HEK293 (cell line): ENCODE measurements around the gene AARSD1.
A peak's percentile ranks its signal among the peaks of the same experiment; 100 is the strongest.

Experiments
- GLIS1 ChIP-seq: fragments of 450-650 bp; formaldehyde crosslinking; IDR thresholded peaks from 2 replicates; pipeline ENCODE4 v1.5.1; 2016; ENCODE audit warnings: missing biosample characterization, missing genetic modification characterization
- HOXD13 ChIP-seq: sonication (generic); formaldehyde crosslinking; IDR thresholded peaks from 2 replicates; pipeline ENCODE4 v1.8.0; 2022; ENCODE audit warnings: missing genetic modification reagents, borderline replicate concordance
- KLF1 ChIP-seq: fragments of 450-650 bp; formaldehyde crosslinking; IDR thresholded peaks from 2 replicates; pipeline ENCODE4 v1.5.1; 2016; ENCODE audit warnings: missing biosample characterization, missing genetic modification characterization
- KLF10 ChIP-seq: fragments of 450-650 bp; IDR thresholded peaks from 2 replicates; pipeline ENCODE4 v1.5.1; 2018; ENCODE audit warnings: missing biosample characterization, mild to moderate bottlenecking, missing genetic modification characterization
- KLF16 ChIP-seq: fragments of 450-650 bp; formaldehyde crosslinking; IDR thresholded peaks from 2 replicates; pipeline ENCODE4 v1.5.1; 2017; ENCODE audit warnings: missing biosample characterization, missing genetic modification characterization
- PRDM10 ChIP-seq: fragments of 450-650 bp; formaldehyde crosslinking; IDR thresholded peaks from 2 replicates; pipeline ENCODE4 v1.5.1; 2016; ENCODE audit warnings: missing biosample characterization, missing genetic modification characterization
- SP7 ChIP-seq: fragments of 450-650 bp; formaldehyde crosslinking; IDR thresholded peaks from 2 replicates; pipeline ENCODE4 v1.5.1; 2016; ENCODE audit warnings: missing biosample characterization, missing genetic modification characterization
- YY1 ChIP-seq: fragments of 450-650 bp; formaldehyde crosslinking; IDR thresholded peaks from 2 replicates; pipeline ENCODE4 v1.5.1; 2018; ENCODE audit warnings: missing biosample characterization, missing genetic modification characterization
- ZBTB17 ChIP-seq: fragments of 450-650 bp; formaldehyde crosslinking; IDR thresholded peaks from 2 replicates; pipeline ENCODE4 v1.5.1; 2016; ENCODE audit warnings: missing biosample characterization, missing genetic modification characterization
- ZBTB6 ChIP-seq: fragments of 450-650 bp; formaldehyde crosslinking; IDR thresholded peaks from 2 replicates; pipeline ENCODE4 v1.5.1; 2017; ENCODE audit warnings: missing biosample characterization, missing genetic modification characterization
- ZFP3 ChIP-seq: fragments of 450-650 bp; formaldehyde crosslinking; IDR thresholded peaks from 2 replicates; pipeline ENCODE4 v1.5.1; 2016; ENCODE audit warnings: low read depth, missing biosample characterization, missing genetic modification characterization
- ZFP41 ChIP-seq: fragments of 450-650 bp; formaldehyde crosslinking; IDR thresholded peaks from 2 replicates; pipeline ENCODE4 v1.5.1; 2016; ENCODE audit warnings: missing biosample characterization, missing genetic modification characterization, borderline replicate concordance
- ZIC2 ChIP-seq: fragments of 450-650 bp; formaldehyde crosslinking; IDR thresholded peaks from 2 replicates; pipeline ENCODE4 v1.5.1; 2016; ENCODE audit warnings: missing biosample characterization, missing genetic modification characterization
- ZNF112 ChIP-seq: fragments of 450-650 bp; formaldehyde crosslinking; IDR thresholded peaks from 2 replicates; pipeline ENCODE4 v1.5.0; 2017; ENCODE audit warnings: missing biosample characterization, missing genetic modification characterization
- ZNF121 ChIP-seq: fragments of 450-650 bp; formaldehyde crosslinking; IDR thresholded peaks from 2 replicates; pipeline ENCODE4 v1.5.1; 2016; ENCODE audit warnings: missing biosample characterization, missing genetic modification characterization
- ZNF132 ChIP-seq: fragments of 450-650 bp; formaldehyde crosslinking; IDR thresholded peaks from 2 replicates; pipeline ENCODE4 v1.5.1; 2017; ENCODE audit warnings: missing biosample characterization, missing genetic modification characterization, borderline replicate concordance
- ZNF223 ChIP-seq: fragments of 450-650 bp; formaldehyde crosslinking; IDR thresholded peaks from 2 replicates; pipeline ENCODE4 v1.5.1; 2016; ENCODE audit warnings: missing biosample characterization, missing genetic modification characterization
- ZNF266 ChIP-seq: fragments of 450-650 bp; formaldehyde crosslinking; IDR thresholded peaks from 2 replicates; pipeline ENCODE4 v1.5.1; 2016; ENCODE audit warnings: missing biosample characterization, missing genetic modification characterization, low read depth
- ZNF292 ChIP-seq: fragments of 450-650 bp; formaldehyde crosslinking; IDR thresholded peaks from 2 replicates; pipeline ENCODE4 v1.5.1; 2016; ENCODE audit warnings: low read depth, missing biosample characterization, missing genetic modification characterization, borderline replicate concordance
- ZNF324 ChIP-seq: fragments of 450-650 bp; formaldehyde crosslinking; IDR thresholded peaks from 2 replicates; pipeline ENCODE4 v1.5.1; 2016; ENCODE audit warnings: missing biosample characterization, missing genetic modification characterization
- ZNF398 ChIP-seq: fragments of 450-650 bp; formaldehyde crosslinking; IDR thresholded peaks from 2 replicates; pipeline ENCODE4 v1.5.1; 2017; ENCODE audit warnings: missing biosample characterization, missing genetic modification characterization
- ZNF426 ChIP-seq: fragments of 450-650 bp; formaldehyde crosslinking; IDR thresholded peaks from 2 replicates; pipeline ENCODE4 v1.5.1; 2017; ENCODE audit warnings: missing biosample characterization, missing genetic modification characterization, mild to moderate bottlenecking, inconsistent platforms, moderate library complexity
- ZNF501 ChIP-seq: fragments of 450-650 bp; formaldehyde crosslinking; IDR thresholded peaks from 2 replicates; pipeline ENCODE4 v1.5.1; 2016; ENCODE audit warnings: missing biosample characterization, missing genetic modification characterization
- ZNF529 ChIP-seq: fragments of 450-650 bp; formaldehyde crosslinking; IDR thresholded peaks from 2 replicates; pipeline ENCODE4 v1.5.1; 2017; ENCODE audit warnings: missing genetic modification characterization, missing biosample characterization; ENCODE audit not compliant: insufficient replicate concordance
- ZNF549 ChIP-seq: fragments of 450-650 bp; IDR thresholded peaks from 2 replicates; pipeline ENCODE4 v1.5.1; 2018; ENCODE audit warnings: missing biosample characterization, missing genetic modification characterization, mild to moderate bottlenecking, inconsistent platforms, moderate library complexity
- ZNF596 ChIP-seq: fragments of 450-650 bp; IDR thresholded peaks from 2 replicates; pipeline ENCODE4 v1.5.0; 2018; ENCODE audit warnings: missing biosample characterization, mild to moderate bottlenecking, missing genetic modification characterization, moderate library complexity
- ZNF600 ChIP-seq: fragments of 450-650 bp; formaldehyde crosslinking; IDR thresholded peaks from 2 replicates; pipeline ENCODE4 v1.5.1; 2016; ENCODE audit warnings: missing biosample characterization, missing genetic modification characterization
- ZNF610 ChIP-seq: fragments of 450-650 bp; formaldehyde crosslinking; IDR thresholded peaks from 2 replicates; pipeline ENCODE4 v1.5.1; 2016; ENCODE audit warnings: missing biosample characterization, missing genetic modification characterization, borderline replicate concordance
- ZNF670 ChIP-seq: fragments of 450-650 bp; formaldehyde crosslinking; IDR thresholded peaks from 2 replicates; pipeline ENCODE4 v1.5.1; 2016; ENCODE audit warnings: missing biosample characterization, missing genetic modification characterization, low read depth
- ZNF792 ChIP-seq: fragments of 450-650 bp; formaldehyde crosslinking; IDR thresholded peaks from 2 replicates; pipeline ENCODE4 v1.5.1; 2016; ENCODE audit warnings: missing biosample characterization, missing genetic modification characterization
- ZNF830 ChIP-seq: fragments of 450-650 bp; IDR thresholded peaks from 2 replicates; pipeline ENCODE4 v1.5.0; 2018; ENCODE audit warnings: missing biosample characterization, missing genetic modification characterization, low read depth, mild to moderate bottlenecking, moderate library complexity
- ZSCAN30 ChIP-seq: fragments of 450-650 bp; IDR thresholded peaks from 2 replicates; pipeline ENCODE4 v1.5.1; 2018; ENCODE audit warnings: missing biosample characterization, mild to moderate bottlenecking, missing genetic modification characterization, moderate library complexity
- TF ChIP-seq, protein P1 (sequence below): fragments of 450-650 bp; formaldehyde crosslinking; IDR thresholded peaks from 2 replicates; pipeline ENCODE4 v1.5.1; 2017; ENCODE audit warnings: missing biosample characterization, missing genetic modification characterization

AARSD1 gene

DNA sequence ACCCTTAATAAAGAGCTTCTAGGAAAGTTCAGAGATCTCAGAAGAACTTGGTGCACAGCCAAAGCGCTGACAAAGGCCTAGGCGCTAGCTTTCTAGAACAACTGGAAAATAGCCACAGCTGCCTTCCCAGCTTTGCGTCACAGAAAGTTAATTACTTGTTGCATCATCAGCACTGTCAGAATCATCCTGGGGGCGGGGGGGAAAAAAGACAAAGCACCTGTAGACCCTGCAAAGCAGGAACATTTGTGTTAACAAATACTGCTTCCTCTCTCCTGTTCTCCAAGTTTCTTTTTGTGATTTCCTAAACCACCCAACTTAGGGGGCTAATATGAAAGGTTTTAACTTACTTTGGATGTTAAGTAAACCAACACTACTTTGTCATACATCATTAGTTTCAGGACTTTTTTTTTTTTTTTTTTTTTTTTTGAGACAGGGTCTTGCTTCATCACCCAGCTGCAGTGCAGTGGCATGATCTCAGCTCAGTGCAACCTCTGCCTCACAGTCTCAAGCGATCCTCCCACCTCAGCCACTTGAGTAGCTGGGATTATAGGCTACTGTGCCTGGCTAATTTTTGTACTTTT lies 4.8 kb upstream of the AARSD1 start (continued):
- TF ChIP-seq PRDM10 (tag by site-specific recombination), result peak; percentile 61
- no peak for TF ChIP-seq ZNF266
- no peak for TF ChIP-seq ZFP41 (tag by site-specific recombination)
- TF ChIP-seq KLF16, result no peak
- no peak for TF ChIP-seq ZFP3 (tag by site-specific recombination)
- TF ChIP-seq SP7 (tag by site-specific recombination), result peak; percentile 72
- no peak for TF ChIP-seq ZNF600
- TF ChIP-seq, protein P1, sequence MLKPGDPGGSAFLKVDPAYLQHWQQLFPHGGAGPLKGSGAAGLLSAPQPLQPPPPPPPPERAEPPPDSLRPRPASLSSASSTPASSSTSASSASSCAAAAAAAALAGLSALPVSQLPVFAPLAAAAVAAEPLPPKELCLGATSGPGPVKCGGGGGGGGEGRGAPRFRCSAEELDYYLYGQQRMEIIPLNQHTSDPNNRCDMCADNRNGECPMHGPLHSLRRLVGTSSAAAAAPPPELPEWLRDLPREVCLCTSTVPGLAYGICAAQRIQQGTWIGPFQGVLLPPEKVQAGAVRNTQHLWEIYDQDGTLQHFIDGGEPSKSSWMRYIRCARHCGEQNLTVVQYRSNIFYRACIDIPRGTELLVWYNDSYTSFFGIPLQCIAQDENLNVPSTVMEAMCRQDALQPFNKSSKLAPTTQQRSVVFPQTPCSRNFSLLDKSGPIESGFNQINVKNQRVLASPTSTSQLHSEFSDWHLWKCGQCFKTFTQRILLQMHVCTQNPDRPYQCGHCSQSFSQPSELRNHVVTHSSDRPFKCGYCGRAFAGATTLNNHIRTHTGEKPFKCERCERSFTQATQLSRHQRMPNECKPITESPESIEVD (tag by site-specific recombination), result peak; percentile 30; the same call in 1 of the 2 replicates
- no peak for TF ChIP-seq ZSCAN30 (tag by site-specific recombination)
- no peak for TF ChIP-seq ZNF112
- no peak for TF ChIP-seq ZBTB6
- peak; percentile 28 for TF ChIP-seq ZIC2 (tag by site-specific recombination)
- TF ChIP-seq ZNF830 (tag by site-specific recombination), result no peak
- no peak for TF ChIP-seq ZNF132 (tag by site-specific recombination)
- no peak for TF ChIP-seq ZNF610 (tag by site-specific recombination)
- peak; percentile 70; the same call in 1 of the 2 replicates for TF ChIP-seq ZNF324
- TF ChIP-seq KLF1, result no peak
- no peak for TF ChIP-seq ZNF501 (tag by site-specific recombination)
- no peak for TF ChIP-seq ZNF529 (tag by site-specific recombination)
- TF ChIP-seq ZNF223 (tag by site-specific recombination), result no peak
- no peak for TF ChIP-seq ZNF426 (tag by site-specific recombination)
- no peak for TF ChIP-seq HOXD13 (CRISPR knock-in tag)
- TF ChIP-seq ZNF292 (tag by site-specific recombination), result no peak
- TF ChIP-seq GLIS1 (tag by site-specific recombination), result peak; percentile 83
- TF ChIP-seq YY1 (tag by site-specific recombination), result no peak
- TF ChIP-seq ZNF792 (tag by site-specific recombination), result no peak
- TF ChIP-seq ZNF398 (tag by site-specific recombination), result peak; percentile 66; the same call in 1 of the 2 replicates
- no peak for TF ChIP-seq ZNF549
- no peak; the same call in 1 of the 2 replicates for TF ChIP-seq KLF10 (tag by site-specific recombination)
- TF ChIP-seq ZNF121 (tag by site-specific recombination), result no peak
- TF ChIP-seq ZNF670, result no peak
- peak; percentile 62 for TF ChIP-seq ZBTB17
- TF ChIP-seq ZNF596 (tag by site-specific recombination), result no peak
